Tibial artery (tissue), 4 donors: ENCODE results near the gene CELSR2.

Experiments used
- DNase-seq, 2 donors: peaks; one replicate each; pipeline ENCODE4 v3.0.0-alpha.2; 2019
- H3K27ac ChIP-seq, 2 donors: fragments of 200-600 bp; sonication (generic) in 1 of 2; 1 replicate in 1 of 2; 2 replicates in 1 of 2; pipeline ENCODE4 v1.5.1; 2018 to 2019; ENCODE audit warnings: mild to moderate bottlenecking in 1 of 2
- H3K27me3 ChIP-seq, 2 donors: fragments of 200-600 bp; sonication (generic) in 1 of 2; one replicate each; pipeline versions ENCODE4 v1.5.1 to v1.6.0; 2016 to 2019
- H3K36me3 ChIP-seq, 3 donors: fragments of 200-600 bp; sonication (generic) in 2 of 3; one replicate each; pipeline ENCODE4 v1.5.1; 2016 to 2019; ENCODE audit warnings: mild to moderate bottlenecking in 2 of 3
- H3K4me1 ChIP-seq, 4 donors: fragments of 200-600 bp; sonication (generic) in 2 of 4; 1 replicate in 3 of 4; 2 replicates in 1 of 4; pipeline ENCODE4 v1.5.1; 2016 to 2019
- H3K4me3 ChIP-seq, 2 donors: fragments of 200-600 bp; sonication (generic) in 1 of 2; 1 replicate in 1 of 2; 2 replicates in 1 of 2; pipeline ENCODE4 v1.5.1; 2018 to 2019; ENCODE audit warnings: mild to moderate bottlenecking in 2 of 2
- H3K9me3 ChIP-seq, 3 donors: fragments of 200-600 bp; sonication (generic) in 1 of 3; one replicate each; pipeline ENCODE4 v1.5.1; 2016 to 2019
- CTCF ChIP-seq, 2 experiments: fragments of 200-600 bp in 1 of 2; fragments of 450-650 bp in 1 of 2; IDR thresholded peaks; one replicate each; pipeline ENCODE4 v1.5.1; 2017 to 2019; ENCODE audit warnings: antibody characterized with exemption in 2 of 2, mild to moderate bottlenecking in 1 of 2, moderate library complexity in 1 of 2
- intact Hi-C: fragments of 100-400 bp; cut with DNase I; formaldehyde crosslinking; loops from one replicate; pipeline ENCODE4 v1.15.0; 2023; ENCODE audit warnings: low total_unique reads

The CELSR2 gene

GRCh38 chr1:109312978-109313775 lies 63.8 kb downstream of the CELSR2 start:
- H3K27ac ChIP-seq: no peak overlapping the region
- peak in 1 of 2 donors; percentile 28 for DNase-seq
- TF ChIP-seq CTCF (IDR thresholded peaks at IDR 0.05): no peak
- H3K4me3 ChIP-seq: no peak overlapping the region
- H3K36me3 ChIP-seq: peaks cover 85 to 98% (median 93%) of the 10 kb centered on the region in 3 donors
- H3K9me3 ChIP-seq: no peaks in the 10 kb centered on the region
- H3K4me1 ChIP-seq: peaks cover 0 to under 1% (median 0%) of the 10 kb centered on the region in 4 donors
- intact Hi-C loops: no loop called here
- no peaks in the 10 kb centered on the region for H3K27me3 ChIP-seq

GRCh38 chr1:109314795-109315194 lies 65.5 kb downstream of the CELSR2 start:
- DNase-seq: no peak
- no peaks in the 10 kb centered on the region for H3K4me1 ChIP-seq
- H3K27ac ChIP-seq: no peak overlapping the region
- no peaks in the 10 kb centered on the region for H3K27me3 ChIP-seq
- H3K9me3 ChIP-seq: no peaks in the 10 kb centered on the region
- no peak overlapping the region for H3K4me3 ChIP-seq
- no peak for TF ChIP-seq CTCF (IDR thresholded peaks at IDR 0.05)
- intact Hi-C loops: no loop called here
- H3K36me3 ChIP-seq: peaks cover 94 to 100% (median 95%) of the 10 kb centered on the region in 3 donors

- H3K27ac ChIP-seq: no peak overlapping the region
- no peak for TF ChIP-seq CTCF (IDR thresholded peaks at IDR 0.05)
- DNase-seq: no peak
- no peaks in the 10 kb centered on the region for H3K9me3 ChIP-seq
- H3K4me3 ChIP-seq: no peak overlapping the region
- intact Hi-C loops: no loop called here
- H3K36me3 ChIP-seq: peaks cover 98 to 100% (median 100%) of the 10 kb centered on the region in 3 donors
- no peaks in the 10 kb centered on the region for H3K27me3 ChIP-seq
- no peaks in the 10 kb centered on the region for H3K4me1 ChIP-seq
These were observed 65.9 kb downstream of the CELSR2 start for GRCh38 chr1:109315288-109315687.

GRCh38 chr1:109316506-109316905 lies 67.2 kb downstream of the CELSR2 start:
- intact Hi-C loops: no loop called here
- Histone ChIP-seq H3K36me3 (peaks cover 98 to 100% (median 100%) of the 10 kb centered on the region in 3 donors), H3K27ac (no peak overlapping the region), H3K9me3 (no peaks in the 10 kb centered on the region), H3K4me1 (no peaks in the 10 kb centered on the region), H3K4me3 (no peak overlapping the region), H3K27me3 (no peaks in the 10 kb centered on the region)
- no peak for TF ChIP-seq CTCF (IDR thresholded peaks at IDR 0.05)
- no peak for DNase-seq

GRCh38 chr1:109319114-109319513 lies 69.8 kb downstream of the CELSR2 start:
- H3K27ac ChIP-seq: no peak overlapping the region
- no peak for DNase-seq
- no peaks in the 10 kb centered on the region for H3K4me1 ChIP-seq
- no peak overlapping the region for H3K4me3 ChIP-seq
- intact Hi-C loops: no loop called here
- no peaks in the 10 kb centered on the region for H3K9me3 ChIP-seq
- H3K36me3 ChIP-seq: peaks cover 100% of the 10 kb centered on the region in 3 donors
- H3K27me3 ChIP-seq: no peaks in the 10 kb centered on the region
- TF ChIP-seq CTCF (IDR thresholded peaks at IDR 0.05): no peak
